ENCODE measurements around the gene S1PR2. TPM values are rescaled to one million over a fixed set of nuclear protein-coding genes. Genes with fewer than 3 reads are reported as not detected.

S1PR2 gene
- total RNA-seq, 1 experiment from 2014 or later: 8.4 TPM

- intact Hi-C loops (cut with micrococcal nuclease; ENCODE audit: unreplicated experiment): no loop called here
- Histone ChIP-seq H3K9me3 (ENCODE audit: low read depth, low read length, poor library complexity, severe bottlenecking) (no peaks in the 10 kb centered on the region), H3K27ac (ENCODE audit: low read depth, low read length, poor library complexity, severe bottlenecking) (no peak overlapping the region), H3K36me3 (ENCODE audit: insufficient read depth, low read length, poor library complexity, severe bottlenecking) (no peaks in the 10 kb centered on the region), H3K4me3 (ENCODE audit: low read depth, low read length, poor library complexity, severe bottlenecking) (no peak overlapping the region), H3K27me3 (replicated peaks; ENCODE audit: insufficient read depth, low read depth, low read length, poor library complexity) (no peaks in the 10 kb centered on the region), H3K4me1 (ENCODE audit: insufficient read depth, low read length, poor library complexity, severe bottlenecking) (no peaks in the 10 kb centered on the region)
- ChIA-PET POLR2A (ENCODE audit: low non-redundant PET) (interaction anchor here (0.6 kb wide), 1 partner anchor 10 kb away, joined by 3 read pairs; no protein-coding TSS in a partner anchor), CTCF (no interaction called here)
- DNase-seq (ENCODE audit: low spot score): no peak
- TF ChIP-seq EZH2 (IDR thresholded peaks at IDR 0.05; ENCODE audit: borderline replicate concordance, low read depth, low read length, poor library complexity, severe bottlenecking) (no peak), CTCF (conservative IDR thresholded peaks at IDR 0.05; ENCODE audit: low read depth, low read length) (no peak)
- no TSS peak for BruUV-seq (replicated peaks)
Measured at GRCh38 chr19:10233946-10234345, 2.8 kb upstream of the S1PR2 start.

- no peak for DNase-seq (ENCODE audit: low spot score)
- intact Hi-C loops (cut with micrococcal nuclease; ENCODE audit: unreplicated experiment): no loop called here
- no peaks in the 10 kb centered on the region for H3K9me3 ChIP-seq (ENCODE audit: low read depth, low read length, poor library complexity, severe bottlenecking)
- no peaks in the 10 kb centered on the region for H3K36me3 ChIP-seq (ENCODE audit: insufficient read depth, low read length, poor library complexity, severe bottlenecking)
- POLR2A ChIA-PET (ENCODE audit: low non-redundant PET): no interaction called here
- no peaks in the 10 kb centered on the region for H3K4me1 ChIP-seq (ENCODE audit: insufficient read depth, low read length, poor library complexity, severe bottlenecking)
- H3K4me3 ChIP-seq (ENCODE audit: low read depth, low read length, poor library complexity, severe bottlenecking): peak overlapping the region; percentile 94
- peak overlapping the region; percentile 93 for H3K27ac ChIP-seq (ENCODE audit: low read depth, low read length, poor library complexity, severe bottlenecking)
- no peaks in the 10 kb centered on the region for H3K27me3 ChIP-seq (replicated peaks; ENCODE audit: insufficient read depth, low read depth, low read length, poor library complexity)
- no TSS peak for BruUV-seq (replicated peaks)
- CTCF ChIA-PET: no interaction called here
- TF ChIP-seq EZH2 (IDR thresholded peaks at IDR 0.05; ENCODE audit: borderline replicate concordance, low read depth, low read length, poor library complexity, severe bottlenecking) (no peak), CTCF (conservative IDR thresholded peaks at IDR 0.05; ENCODE audit: low read depth, low read length) (no peak)
Measured at GRCh38 chr19:10231612-10232228, 589 bp upstream of the S1PR2 start.

GRCh38 chr19:10230173-10230860 is 814 bp downstream of the S1PR2 start:
- H3K4me1 ChIP-seq (ENCODE audit: insufficient read depth, low read length, poor library complexity, severe bottlenecking): no peaks in the 10 kb centered on the region
- H3K4me3 ChIP-seq (ENCODE audit: low read depth, low read length, poor library complexity, severe bottlenecking): peak overlapping the region; percentile 94
- peak overlapping the region; percentile 93 for H3K27ac ChIP-seq (ENCODE audit: low read depth, low read length, poor library complexity, severe bottlenecking)
- H3K27me3 ChIP-seq (replicated peaks; ENCODE audit: insufficient read depth, low read depth, low read length, poor library complexity): no peaks in the 10 kb centered on the region
- ChIA-PET POLR2A (ENCODE audit: low non-redundant PET) (no interaction called here), CTCF (interaction anchor here (0.6 kb wide), 1 partner anchor 19 kb away, joined by 8 read pairs; no protein-coding TSS in a partner anchor)
- no peak for TF ChIP-seq EZH2 (IDR thresholded peaks at IDR 0.05; ENCODE audit: borderline replicate concordance, low read depth, low read length, poor library complexity, severe bottlenecking)
- 0 out of 2 replicates have a peak, but pooled peaks have one; percentile 10 for TF ChIP-seq CTCF (conservative IDR thresholded peaks at IDR 0.05; ENCODE audit: low read depth, low read length)
- H3K9me3 ChIP-seq (ENCODE audit: low read depth, low read length, poor library complexity, severe bottlenecking): no peaks in the 10 kb centered on the region
- intact Hi-C loops (cut with micrococcal nuclease; ENCODE audit: unreplicated experiment): no loop called here
- BruUV-seq (replicated peaks): no TSS peak
- peak; percentile 43 for DNase-seq (ENCODE audit: low spot score)
- no peaks in the 10 kb centered on the region for H3K36me3 ChIP-seq (ENCODE audit: insufficient read depth, low read length, poor library complexity, severe bottlenecking)
